T-cell (primary cell): ENCODE data around the gene DAAM1. TPM values are rescaled to one million over a fixed set of nuclear protein-coding genes. Genes with fewer than 3 reads are reported as not detected.

ENCODE experiments used
- ATAC-seq, 4 experiments: fragments of 200-7000 bp in 3 of 4; fragments of 150-1000 bp in 1 of 4; cut with Tn5 transposase; replicated peaks in 1 of 4; 1 replicate in 3 of 4; 2 replicates in 1 of 4; pipeline ENCODE4 v1.10.0; 2021; ENCODE audit warnings: moderate library complexity in 3 of 4, mild to moderate bottlenecking in 2 of 4, moderate number of reproducible peaks in 1 of 4
- CTCF ChIA-PET, 2 donors: fragments of 300-600 bp; sonication (Branson Sonifier 250); formaldehyde crosslinking; loops; one replicate each; lab custom pipeline; 2022; ENCODE audit warnings: antibody characterized with exemption in 2 of 2; lab: Charles Lee
- POLR2A ChIA-PET, 2 donors: fragments of 300-600 bp; sonication (Branson Sonifier 250); formaldehyde crosslinking; loops; one replicate each; lab custom pipeline; 2022; ENCODE audit warnings: antibody characterized with exemption in 2 of 2; lab: Charles Lee
- DNase-seq, 35 experiments: peaks; one replicate each; pipeline versions ENCODE4 v3.0.0 to v3.0.0-alpha.2; 2013 to 2023
- H3K27ac ChIP-seq: one replicate; pipeline ENCODE4 v1.5.1; 2013; ENCODE audit warnings: low read length
- H3K27me3 ChIP-seq, 2 experiments: replicated peaks in 1 of 2; 1 replicate in 1 of 2; 2 replicates in 1 of 2; pipeline versions ENCODE4 v1.6.1 to v1.7.0; 2013; ENCODE audit warnings: low read length in 1 of 2, mixed read lengths in 1 of 2; ENCODE audit not compliant: control insufficient read depth in 2 of 2, insufficient read depth in 2 of 2; ENCODE audit errors: extremely low read depth in 1 of 2
- H3K36me3 ChIP-seq, 2 donors: 1 replicate in 1 of 2; 2 replicates in 1 of 2; pipeline versions ENCODE4 v1.6.1 to v1.7.0; 2013; ENCODE audit warnings: low read length in 1 of 2; ENCODE audit not compliant: control insufficient read depth in 2 of 2, insufficient read depth in 1 of 2; ENCODE audit errors: extremely low read depth in 1 of 2
- H3K4me1 ChIP-seq, 2 experiments: 1 replicate in 1 of 2; 2 replicates in 1 of 2; pipeline versions ENCODE4 v1.6.1 to v1.7.0; 2013; ENCODE audit warnings: low read length in 2 of 2, mixed read lengths in 1 of 2; ENCODE audit not compliant: insufficient read depth in 2 of 2, control insufficient read depth in 1 of 2; ENCODE audit errors: extremely low read depth in 1 of 2
- H3K4me3 ChIP-seq, 2 donors: 1 replicate in 1 of 2; 2 replicates in 1 of 2; pipeline versions ENCODE4 v1.5.1 to v1.7.0; 2013; ENCODE audit warnings: mild to moderate bottlenecking in 2 of 2, low read length in 1 of 2, moderate library complexity in 1 of 2; ENCODE audit not compliant: control insufficient read depth in 1 of 2; ENCODE audit errors: extremely low read depth in 1 of 2
- H3K9me3 ChIP-seq: 2 replicates; pipeline ENCODE4 v1.7.0; 2013
- H3K27ac Mint-ChIP-seq, 2 donors: one replicate each; pipeline ENCODE4 v1.8.0; 2020 to 2021; ENCODE audit warnings: mild to moderate bottlenecking in 2 of 2, mixed read lengths in 2 of 2
- H3K27me3 Mint-ChIP-seq, 2 donors: one replicate each; pipeline ENCODE4 v1.8.0; 2021 to 2022; ENCODE audit warnings: mixed read lengths in 2 of 2
- H3K36me3 Mint-ChIP-seq: one replicate; pipeline ENCODE4 v1.8.0; 2021; ENCODE audit warnings: mixed read lengths
- H3K4me1 Mint-ChIP-seq, 3 donors: one replicate each; pipeline ENCODE4 v1.8.0; 2020 to 2022; ENCODE audit warnings: mixed read lengths in 3 of 3, mild to moderate bottlenecking in 1 of 3
- H3K4me3 Mint-ChIP-seq, 3 donors: one replicate each; pipeline ENCODE4 v1.8.0; 2020 to 2022; ENCODE audit warnings: mild to moderate bottlenecking in 3 of 3, mixed read lengths in 3 of 3, moderate library complexity in 3 of 3
- H3K9me3 Mint-ChIP-seq, 3 donors: one replicate each; pipeline ENCODE4 v1.8.0; 2020 to 2022; ENCODE audit warnings: mixed read lengths in 3 of 3
- WGBS: methylation state at CpG from one replicate; pipeline ENCODE4 v1.1.5; 2013; ENCODE audit warnings: missing lambda C conversion rate; ENCODE audit not compliant: insufficient coverage; 5-methylcytosine and 5-hydroxymethylcytosine counted together
- total RNA-seq, 35 experiments: library from RNA in 6 of 35; stranded (reverse) in 6 of 35; fragments of 120-200 nt in 1 of 35; gene quantifications; one replicate each; pipeline versions ENCODE4 v1.2.1 to v1.2.4 and lab custom pipeline; 2013 to 2026

The DAAM1 gene
- total RNA-seq, 5 donors from 2014 or later (not counting 1 experiment from before 2014, with no cell fraction given) = 9.6 to 25.3 (median 23.9) TPM

GRCh38 chr14:59183150-59183549 is 5.3 kb upstream of the DAAM1 start:
- ChIA-PET CTCF (no interaction called here), POLR2A (no interaction called here)
- Histone ChIP-seq H3K4me1 (peaks cover 4 to 6% of the 10 kb centered on the region in 2 experiments), H3K27ac (no peak overlapping the region), H3K27me3 (peaks cover 0 to 4% of the 10 kb centered on the region in 2 experiments), H3K36me3 (no peaks in the 10 kb centered on the region), H3K4me3 (no peak overlapping the region), H3K9me3 (no peaks in the 10 kb centered on the region)
- no peak overlapping the region for H3K4me3 Mint-ChIP-seq
- peaks cover 20 to 32% of the 10 kb centered on the region in 2 donors for H3K27me3 Mint-ChIP-seq
- no peak for ATAC-seq
- H3K9me3 Mint-ChIP-seq = no peaks in the 10 kb centered on the region
- DNase-seq = no peak
- H3K27ac Mint-ChIP-seq = no peak overlapping the region
- no peaks in the 10 kb centered on the region for H3K36me3 Mint-ChIP-seq
- H3K4me1 Mint-ChIP-seq = peaks cover 10 to 11% (median 10%) of the 10 kb centered on the region in 3 donors

GRCh38 chr14:59184396-59184795 is 4.1 kb upstream of the DAAM1 start:
- POLR2A ChIA-PET = no interaction called here
- Histone ChIP-seq H3K36me3 (no peaks in the 10 kb centered on the region), H3K4me3 (no peak overlapping the region), H3K4me1 (peaks cover 4 to 10% of the 10 kb centered on the region in 2 experiments), H3K27ac (no peak overlapping the region), H3K27me3 (peaks cover 0 to 4% of the 10 kb centered on the region in 2 experiments), H3K9me3 (no peaks in the 10 kb centered on the region)
- DNase-seq (no peak), ATAC-seq (no peak)
- Mint-ChIP-seq H3K4me1 (peaks cover 10 to 12% (median 11%) of the 10 kb centered on the region in 3 donors), H3K27ac (no peak overlapping the region), H3K9me3 (no peaks in the 10 kb centered on the region), H3K36me3 (no peaks in the 10 kb centered on the region), H3K4me3 (no peak overlapping the region), H3K27me3 (peaks cover 18 to 29% of the 10 kb centered on the region in 2 donors)
- CTCF ChIA-PET = interaction anchor here (0.6 kb wide), 3 partner anchors 10 to 56 kb away, joined by 3 to 4 read pairs (median 3); no protein-coding TSS in a partner anchor
- WGBS = 94% methylated on average over 3 of the region's 3 CpGs

GRCh38 chr14:59185676-59186075 is 2.8 kb upstream of the DAAM1 start:
- peaks cover 20 to 23% (median 22%) of the 10 kb centered on the region in 3 donors for H3K4me1 Mint-ChIP-seq
- H3K27ac Mint-ChIP-seq = no peak overlapping the region
- DNase-seq (no peak), ATAC-seq (no peak)
- Histone ChIP-seq H3K9me3 (no peaks in the 10 kb centered on the region), H3K27me3 (peaks cover 0 to 3% of the 10 kb centered on the region in 2 experiments), H3K36me3 (no peaks in the 10 kb centered on the region), H3K4me1 (peaks cover 15 to 22% of the 10 kb centered on the region in 2 experiments), H3K27ac (no peak overlapping the region), H3K4me3 (no peak overlapping the region)
- H3K9me3 Mint-ChIP-seq = no peaks in the 10 kb centered on the region
- ChIA-PET POLR2A (no interaction called here), CTCF (interaction anchor here in 1 of 2 donors (0.6 kb wide), 1 partner anchor 45 kb away, joined by 3 read pairs; no protein-coding TSS in a partner anchor)
- no CpG with 5 or more reads among the region's 2 CpGs for WGBS
- no peaks in the 10 kb centered on the region for H3K36me3 Mint-ChIP-seq
- H3K4me3 Mint-ChIP-seq = no peak overlapping the region
- peaks cover 15 to 23% of the 10 kb centered on the region in 2 donors for H3K27me3 Mint-ChIP-seq

GRCh38 chr14:59186306-59186705 is 2.2 kb upstream of the DAAM1 start:
- H3K27me3 ChIP-seq = no peaks in the 10 kb centered on the region
- H3K9me3 ChIP-seq = no peaks in the 10 kb centered on the region
- H3K27ac ChIP-seq = no peak overlapping the region
- H3K4me1 ChIP-seq = peaks cover 15 to 22% of the 10 kb centered on the region in 2 experiments
- H3K4me3 ChIP-seq = no peak overlapping the region
- H3K27ac Mint-ChIP-seq = no peak overlapping the region
- H3K4me3 Mint-ChIP-seq = no peak overlapping the region
- no peaks in the 10 kb centered on the region for H3K9me3 Mint-ChIP-seq
- no peaks in the 10 kb centered on the region for H3K36me3 ChIP-seq
- CTCF ChIA-PET = interaction anchor here in 1 of 2 donors (0.6 kb wide), 1 partner anchor 44 kb away, joined by 3 read pairs; no protein-coding TSS in a partner anchor
- peaks cover 20 to 25% (median 23%) of the 10 kb centered on the region in 3 donors for H3K4me1 Mint-ChIP-seq
- POLR2A ChIA-PET = no interaction called here
- no peak for DNase-seq
- ATAC-seq = no peak
- H3K36me3 Mint-ChIP-seq = no peaks in the 10 kb centered on the region
- H3K27me3 Mint-ChIP-seq = peaks cover 15 to 21% of the 10 kb centered on the region in 2 donors

- CTCF ChIA-PET = interaction anchor here in 1 of 2 donors (1.1 kb wide), 1 partner anchor 997 kb away, joined by 3 read pairs; no protein-coding TSS in a partner anchor
- H3K4me3 ChIP-seq = no peak overlapping the region
- no peaks in the 10 kb centered on the region for H3K9me3 ChIP-seq
- no peaks in the 10 kb centered on the region for H3K36me3 Mint-ChIP-seq
- ATAC-seq = no peak
- H3K9me3 Mint-ChIP-seq = no peaks in the 10 kb centered on the region
- peaks cover 15 to 22% of the 10 kb centered on the region in 2 experiments for H3K4me1 ChIP-seq
- H3K27me3 Mint-ChIP-seq = peaks cover 15 to 17% of the 10 kb centered on the region in 2 donors
- peak overlapping the region; percentile 93 to 95 for H3K27ac Mint-ChIP-seq
- H3K4me1 Mint-ChIP-seq = peaks cover 20 to 25% (median 23%) of the 10 kb centered on the region in 3 donors
- no peaks in the 10 kb centered on the region for H3K36me3 ChIP-seq
- H3K27ac ChIP-seq = no peak overlapping the region
- no peak for DNase-seq
- WGBS = no CpG with 5 or more reads among the region's 4 CpGs
- H3K27me3 ChIP-seq = no peaks in the 10 kb centered on the region
- H3K4me3 Mint-ChIP-seq = peak overlapping the region; percentile 89 to 98 (median 91)
- POLR2A ChIA-PET = interaction anchor here in 1 of 2 donors (0.6 to 0.8 kb wide), 2 partner anchors 26 to 1055 kb away, joined by 3 read pairs; no protein-coding TSS in a partner anchor
These were observed 1.3 kb upstream of the DAAM1 start for GRCh38 chr14:59187118-59187517.

GRCh38 chr14:59187802-59188460 is 536 bp upstream of the DAAM1 start:
- POLR2A ChIA-PET = interaction anchor here in 1 of 2 donors (0.6 to 1.2 kb wide), 5 partner anchors 27 to 1790 kb away, joined by 3 to 6 read pairs (median 3); partner anchors contain the start of gene PPM1A
- no peaks in the 10 kb centered on the region for H3K9me3 ChIP-seq

More at GRCh38 chr14:59187802-59188460, 536 bp upstream of the DAAM1 start:
- peak overlapping the region; percentile 83 for H3K27ac ChIP-seq
- Mint-ChIP-seq H3K4me3 (peak overlapping the region; percentile 89 to 98 (median 91)), H3K36me3 (no peaks in the 10 kb centered on the region), H3K27ac (peak overlapping the region; percentile 93 to 95), H3K9me3 (no peaks in the 10 kb centered on the region), H3K4me1 (peaks cover 20 to 25% (median 23%) of the 10 kb centered on the region in 3 donors), H3K27me3 (peaks cover 10 to 13% of the 10 kb centered on the region in 2 donors)
- CTCF ChIA-PET = interaction anchor here (0.5 to 1.1 kb wide), 4 partner anchors 60 to 1922 kb away, joined by 3 to 6 read pairs (median 4); partner anchors contain the start of gene GPR135 (in 1 of the 2)
- WGBS = 0% methylated on average over 20 of the region's 43 CpGs
- H3K4me3 ChIP-seq = peak overlapping the region; percentile 85 to 91
- DNase-seq = peak in 34 of 35 experiments; percentile 10 to 67 (median 45)
- no peaks in the 10 kb centered on the region for H3K36me3 ChIP-seq
- H3K27me3 ChIP-seq = no peaks in the 10 kb centered on the region
- peaks cover 15 to 22% of the 10 kb centered on the region in 2 experiments for H3K4me1 ChIP-seq
- ATAC-seq = peak; percentile 10 to 17 (median 14)
